ENCODE results near the gene PTOV1.

PTOV1 gene

GRCh38 chr19:49811328-49811727 is 39.6 kb upstream of the PTOV1 start:
- no peak overlapping the region for H2AFZ ChIP-seq (ENCODE audit: low read length)
- no peaks in the 10 kb centered on the region for H3K9me3 ChIP-seq (replicated peaks; ENCODE audit: insufficient read depth, low read length)
- TF ChIP-seq EZH2 (optimal IDR thresholded peaks at IDR 0.05; ENCODE audit: low read depth, low read length) (no peak), EZH2phosphoT487 (IDR thresholded peaks at IDR 0.05; ENCODE audit: low read length) (no peak)
- TF ChIP-seq, protein P1, sequence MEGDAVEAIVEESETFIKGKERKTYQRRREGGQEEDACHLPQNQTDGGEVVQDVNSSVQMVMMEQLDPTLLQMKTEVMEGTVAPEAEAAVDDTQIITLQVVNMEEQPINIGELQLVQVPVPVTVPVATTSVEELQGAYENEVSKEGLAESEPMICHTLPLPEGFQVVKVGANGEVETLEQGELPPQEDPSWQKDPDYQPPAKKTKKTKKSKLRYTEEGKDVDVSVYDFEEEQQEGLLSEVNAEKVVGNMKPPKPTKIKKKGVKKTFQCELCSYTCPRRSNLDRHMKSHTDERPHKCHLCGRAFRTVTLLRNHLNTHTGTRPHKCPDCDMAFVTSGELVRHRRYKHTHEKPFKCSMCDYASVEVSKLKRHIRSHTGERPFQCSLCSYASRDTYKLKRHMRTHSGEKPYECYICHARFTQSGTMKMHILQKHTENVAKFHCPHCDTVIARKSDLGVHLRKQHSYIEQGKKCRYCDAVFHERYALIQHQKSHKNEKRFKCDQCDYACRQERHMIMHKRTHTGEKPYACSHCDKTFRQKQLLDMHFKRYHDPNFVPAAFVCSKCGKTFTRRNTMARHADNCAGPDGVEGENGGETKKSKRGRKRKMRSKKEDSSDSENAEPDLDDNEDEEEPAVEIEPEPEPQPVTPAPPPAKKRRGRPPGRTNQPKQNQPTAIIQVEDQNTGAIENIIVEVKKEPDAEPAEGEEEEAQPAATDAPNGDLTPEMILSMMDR (IDR thresholded peaks at IDR 0.05; ENCODE audit: low read length): no peak
- no peak overlapping the region for H3K9ac ChIP-seq (ENCODE audit: low read length)
- H3K4me3 ChIP-seq (ENCODE audit: low read length): no peak overlapping the region
- H3K4me1 ChIP-seq (ENCODE audit: low read length): peaks cover 14% of the 10 kb centered on the region
- H3K36me3 ChIP-seq (replicated peaks; ENCODE audit: insufficient read depth, low read length): no peaks in the 10 kb centered on the region
- H3K4me2 ChIP-seq (ENCODE audit: low read depth, low read length): no peak overlapping the region
- no peaks in the 10 kb centered on the region for H3K27me3 ChIP-seq (replicated peaks; ENCODE audit: insufficient read depth, low read length)
- DNase-seq: no peak
- H4K20me1 ChIP-seq (ENCODE audit: insufficient read depth, low read length): no peaks in the 10 kb centered on the region
- no peaks in the 10 kb centered on the region for H3K79me2 ChIP-seq (ENCODE audit: low read length)
- H3K27ac ChIP-seq (ENCODE audit: low read length): no peak overlapping the region
- no peaks in the 10 kb centered on the region for H3K9me2 ChIP-seq (replicated peaks; ENCODE audit: insufficient read depth, low read length)
- peaks cover 11% of the 10 kb centered on the region; the same call in 1 of the 2 replicates for H3F3A ChIP-seq (ENCODE audit: insufficient read depth, low read length)

DNA sequence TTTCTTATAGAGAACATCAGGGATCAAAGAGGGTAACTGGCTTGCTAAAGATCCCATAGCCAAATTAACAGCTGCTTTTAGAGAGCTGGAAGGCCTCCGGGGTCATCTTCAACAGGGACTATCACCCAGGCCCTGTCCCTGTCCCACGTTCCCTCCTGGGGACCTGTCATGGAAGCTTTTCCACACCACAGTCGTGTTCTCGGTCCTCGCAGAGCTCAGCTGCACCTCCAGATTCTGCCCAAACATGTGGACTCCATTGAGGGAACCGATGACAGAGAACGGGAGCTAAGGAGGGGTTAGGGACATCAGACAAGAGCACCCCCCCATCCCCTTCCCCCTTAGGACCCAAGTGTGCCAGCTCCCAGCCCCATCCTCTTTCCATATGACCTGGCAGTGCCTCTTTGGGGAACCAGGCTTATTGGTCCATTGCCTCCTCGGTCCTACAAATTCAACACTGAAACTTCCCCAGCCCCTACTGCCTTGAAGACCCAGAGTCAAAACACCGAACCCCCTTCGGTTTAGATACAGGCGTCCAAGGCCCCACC is 38.4 kb upstream of the PTOV1 start:
- Histone ChIP-seq H4K20me1 (ENCODE audit: insufficient read depth, low read length) (no peaks in the 10 kb centered on the region), H3K9me2 (replicated peaks; ENCODE audit: insufficient read depth, low read length) (no peaks in the 10 kb centered on the region), H3K4me3 (ENCODE audit: low read length) (peak overlapping the region; percentile 70), H3K4me2 (ENCODE audit: low read depth, low read length) (peak overlapping the region; percentile 81), H3K27ac (ENCODE audit: low read length) (peak overlapping the region; percentile 68; the same call in 1 of the 2 replicates), H3K27me3 (replicated peaks; ENCODE audit: insufficient read depth, low read length) (no peaks in the 10 kb centered on the region), H2AFZ (ENCODE audit: low read length) (peak overlapping the region; percentile 94), H3K4me1 (ENCODE audit: low read length) (peaks cover 14% of the 10 kb centered on the region), H3K36me3 (replicated peaks; ENCODE audit: insufficient read depth, low read length) (no peaks in the 10 kb centered on the region), H3K9ac (ENCODE audit: low read length) (peak overlapping the region; percentile 77), H3F3A (ENCODE audit: insufficient read depth, low read length) (peaks cover 11% of the 10 kb centered on the region; the same call in 1 of the 2 replicates), H3K79me2 (ENCODE audit: low read length) (no peaks in the 10 kb centered on the region), H3K9me3 (replicated peaks; ENCODE audit: insufficient read depth, low read length) (no peaks in the 10 kb centered on the region)
- DNase-seq: no peak
- TF ChIP-seq EZH2phosphoT487 (IDR thresholded peaks at IDR 0.05; ENCODE audit: low read length): no peak
- no peak for TF ChIP-seq EZH2 (optimal IDR thresholded peaks at IDR 0.05; ENCODE audit: low read depth, low read length)
- TF ChIP-seq, protein P1 (IDR thresholded peaks at IDR 0.05; ENCODE audit: low read length): no peak

DNA sequence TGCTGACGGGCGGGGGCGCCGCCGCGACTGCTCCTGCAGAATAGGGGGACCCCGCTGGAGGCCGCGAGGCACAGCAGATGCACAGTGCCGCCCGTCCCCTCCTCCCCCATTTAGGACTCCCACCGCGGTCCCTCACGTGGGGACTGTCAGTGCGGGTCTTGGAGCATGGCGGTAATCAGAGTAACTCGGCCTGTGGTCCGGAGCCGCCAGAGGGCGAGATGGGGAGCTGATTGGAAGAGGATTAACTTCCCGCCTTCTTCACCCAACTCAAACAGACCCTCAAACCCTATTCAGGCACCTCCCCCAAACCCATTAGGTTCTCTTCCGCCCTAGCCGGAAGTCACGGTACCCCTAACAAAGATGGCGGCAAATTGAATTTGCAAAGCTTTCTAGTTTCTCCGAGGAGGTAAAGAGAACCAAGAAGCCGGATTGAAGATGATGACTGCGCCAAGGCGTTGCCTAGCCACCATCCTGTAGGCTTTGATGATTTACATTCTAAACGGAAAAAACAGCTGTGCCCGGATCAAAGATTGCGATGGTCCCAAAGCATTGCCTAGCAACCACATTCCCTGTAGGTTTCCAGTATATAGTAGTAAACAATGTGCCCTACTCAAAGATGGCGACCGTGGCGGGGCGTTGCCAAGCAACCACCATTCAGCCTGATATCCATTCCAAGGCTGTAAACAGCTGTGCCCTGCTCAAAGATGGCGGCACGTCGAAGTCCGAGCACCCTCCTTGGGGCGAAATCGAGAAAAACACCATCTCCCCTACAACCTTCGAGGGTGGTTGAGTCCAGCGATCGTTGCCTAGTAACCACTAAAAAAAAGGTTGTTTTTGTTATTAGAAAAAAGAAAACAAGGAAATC is 37.7 kb upstream of the PTOV1 start, which contains the start of gene FUZ:
Gene FUZ, minus strand, starts transcription at position 296 of the 865 bp plus-strand sequence. Its CDS starts 186 bp downstream, at position 110.
- peak within 1 kb of the TSS; percentile 77 for H3K9ac ChIP-seq (ENCODE audit: low read length)
- H3K9me2 ChIP-seq (replicated peaks; ENCODE audit: insufficient read depth, low read length): no peaks in the 10 kb centered on the region
- H3K4me1 ChIP-seq (ENCODE audit: low read length): peaks cover 14% of the 10 kb centered on the region
- H3K4me2 ChIP-seq (ENCODE audit: low read depth, low read length): peak within 1 kb of the TSS; percentile 81
- H4K20me1 ChIP-seq (ENCODE audit: insufficient read depth, low read length): no peaks in the 10 kb centered on the region
- no peaks in the 10 kb centered on the region for H3K36me3 ChIP-seq (replicated peaks; ENCODE audit: insufficient read depth, low read length)
- no peaks in the 10 kb centered on the region for H3K27me3 ChIP-seq (replicated peaks; ENCODE audit: insufficient read depth, low read length)
- no peaks in the 10 kb centered on the region for H3K9me3 ChIP-seq (replicated peaks; ENCODE audit: insufficient read depth, low read length)
- peak; percentile 97 for DNase-seq
- H3K4me3 ChIP-seq (ENCODE audit: low read length): peak within 1 kb of the TSS; percentile 70
- peak within 1 kb of the TSS; percentile 94 for H2AFZ ChIP-seq (ENCODE audit: low read length)
- peak within 1 kb of the TSS; percentile 68; the same call in 1 of the 2 replicates for H3K27ac ChIP-seq (ENCODE audit: low read length)
- H3F3A ChIP-seq (ENCODE audit: insufficient read depth, low read length): peaks cover 11% of the 10 kb centered on the region; the same call in 1 of the 2 replicates
- TF ChIP-seq EZH2 (optimal IDR thresholded peaks at IDR 0.05; ENCODE audit: low read depth, low read length): no peak
- TF ChIP-seq EZH2phosphoT487 (IDR thresholded peaks at IDR 0.05; ENCODE audit: low read length): no peak
- TF ChIP-seq, protein P1 (IDR thresholded peaks at IDR 0.05; ENCODE audit: low read length): no peak
- H3K79me2 ChIP-seq (ENCODE audit: low read length): peaks cover 2% of the 10 kb centered on the region

Measured in MM.1S (cell line).